Natural killer cell (primary cell): ENCODE measurements around the gene BYSL. TPM values are rescaled to one million over a fixed set of nuclear protein-coding genes. Genes with fewer than 3 reads are reported as not detected.

Experiments
- ATAC-seq, 3 donors: fragments of 150-1000 bp in 2 of 3; fragments of 200-7000 bp in 1 of 3; cut with Tn5 transposase; 1 replicate in 1 of 3; 2 replicates in 2 of 3; pipeline ENCODE4 v1.10.0; 2021; ENCODE audit warnings: mild to moderate bottlenecking in 2 of 3, moderate library complexity in 2 of 3
- DNase-seq, 2 donors: peaks; one replicate each; pipeline versions ENCODE4 v3.0.0 to v3.0.0-alpha.2; 2013 to 2021; ENCODE audit warnings: mixed read lengths in 1 of 2
- H3K27ac ChIP-seq: one replicate; pipeline ENCODE4 v1.5.1; 2013; ENCODE audit warnings: mild to moderate bottlenecking, low read length
- H3K27me3 ChIP-seq: one replicate; pipeline ENCODE4 v1.6.1; 2013; ENCODE audit warnings: low read length; ENCODE audit not compliant: control insufficient read depth, insufficient read depth
- H3K36me3 ChIP-seq: one replicate; pipeline ENCODE4 v1.6.1; 2013; ENCODE audit warnings: low read length; ENCODE audit not compliant: control insufficient read depth, insufficient read depth
- H3K4me1 ChIP-seq: one replicate; pipeline ENCODE4 v1.6.1; 2013; ENCODE audit warnings: low read length; ENCODE audit not compliant: control insufficient read depth, insufficient read depth
- H3K4me3 ChIP-seq: one replicate; pipeline ENCODE4 v1.5.1; 2013; ENCODE audit warnings: low read length
- H3K9me3 ChIP-seq: one replicate; pipeline ENCODE4 v1.6.1; 2013; ENCODE audit warnings: low read length; ENCODE audit not compliant: control insufficient read depth, insufficient read depth
- H3K27ac Mint-ChIP-seq, 2 donors: one replicate each; pipeline ENCODE4 v1.8.0; 2022; ENCODE audit warnings: mild to moderate bottlenecking in 2 of 2, mixed read lengths in 2 of 2, moderate library complexity in 1 of 2
- H3K27me3 Mint-ChIP-seq, 2 donors: one replicate each; pipeline ENCODE4 v1.8.0; 2022; ENCODE audit warnings: low read depth in 2 of 2, mixed read lengths in 2 of 2
- H3K36me3 Mint-ChIP-seq: one replicate; pipeline ENCODE4 v1.8.0; 2022; ENCODE audit warnings: mixed read lengths
- H3K4me1 Mint-ChIP-seq, 2 donors: one replicate each; pipeline ENCODE4 v1.8.0; 2022; ENCODE audit warnings: mixed read lengths in 2 of 2
- H3K4me3 Mint-ChIP-seq: one replicate; pipeline ENCODE4 v1.8.0; 2022; ENCODE audit warnings: mild to moderate bottlenecking, moderate library complexity, mixed read lengths
- H3K9me3 Mint-ChIP-seq, 2 donors: one replicate each; pipeline ENCODE4 v1.8.0; 2022; ENCODE audit warnings: mixed read lengths in 2 of 2
- WGBS: methylation state at CpG from one replicate; pipeline ENCODE4 v1.1.7; 2013; ENCODE audit warnings: missing lambda C conversion rate; ENCODE audit not compliant: insufficient coverage; 5-methylcytosine and 5-hydroxymethylcytosine counted together
- intact Hi-C: fragments of 100-400 bp; cut with micrococcal nuclease; formaldehyde crosslinking; loops from one replicate; pipeline ENCODE4 v1.14.2; 2022
- total RNA-seq, 4 donors: library from RNA; stranded (reverse); fragments of 120-200 nt in 1 of 4; gene quantifications; one replicate each; pipeline versions ENCODE4 v1.2.3 to v1.2.4, GENCODE V29; 2013 to 2022
- TF ChIP-seq, protein P1 (sequence below): fragments of 200-600 bp; IDR thresholded peaks from one replicate; pipeline ENCODE4 v1.8.0; 2022; ENCODE audit warnings: antibody characterized with exemption

The BYSL gene
- total RNA-seq, 3 donors from 2014 or later (not counting 1 experiment from before 2014, with no cell fraction given) = 5.4 to 11.6 (median 5.7) TPM

DNA sequence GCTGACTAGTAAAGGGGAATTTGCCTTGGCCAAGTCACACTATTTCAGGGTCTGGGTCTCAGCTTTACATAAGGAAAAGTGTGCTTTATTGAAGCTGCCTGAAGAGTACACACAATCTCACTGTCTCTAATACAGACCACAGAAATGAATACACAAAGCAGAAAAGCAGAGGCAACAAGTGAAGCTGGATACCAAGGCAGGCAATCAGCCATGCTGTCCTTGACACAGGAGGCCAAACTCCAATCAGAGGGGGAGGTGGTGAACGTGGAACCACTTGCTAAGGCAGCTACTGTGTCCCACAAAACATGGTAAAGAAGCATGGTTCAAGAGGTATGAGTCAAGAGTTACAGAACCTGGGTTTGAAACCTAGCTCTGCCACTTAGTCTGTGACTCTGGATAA, 42.1 kb downstream of the BYSL start:
- H3K27me3 ChIP-seq = no peaks in the 10 kb centered on the region
- Mint-ChIP-seq H3K36me3 (no peaks in the 10 kb centered on the region), H3K27ac (peak overlapping the region; percentile 1 to 39), H3K27me3 (no peaks in the 10 kb centered on the region), H3K4me1 (peaks cover 75 to 83% of the 10 kb centered on the region in 2 donors), H3K9me3 (no peaks in the 10 kb centered on the region), H3K4me3 (peak overlapping the region; percentile 11)
- no peaks in the 10 kb centered on the region for H3K9me3 ChIP-seq
- peaks cover 17% of the 10 kb centered on the region for H3K36me3 ChIP-seq
- WGBS = 67% methylated on average over 1 of the region's 1 CpG
- no peak overlapping the region for H3K4me3 ChIP-seq
- DNase-seq (no peak), ATAC-seq (no peak)
- TF ChIP-seq, protein P1, sequence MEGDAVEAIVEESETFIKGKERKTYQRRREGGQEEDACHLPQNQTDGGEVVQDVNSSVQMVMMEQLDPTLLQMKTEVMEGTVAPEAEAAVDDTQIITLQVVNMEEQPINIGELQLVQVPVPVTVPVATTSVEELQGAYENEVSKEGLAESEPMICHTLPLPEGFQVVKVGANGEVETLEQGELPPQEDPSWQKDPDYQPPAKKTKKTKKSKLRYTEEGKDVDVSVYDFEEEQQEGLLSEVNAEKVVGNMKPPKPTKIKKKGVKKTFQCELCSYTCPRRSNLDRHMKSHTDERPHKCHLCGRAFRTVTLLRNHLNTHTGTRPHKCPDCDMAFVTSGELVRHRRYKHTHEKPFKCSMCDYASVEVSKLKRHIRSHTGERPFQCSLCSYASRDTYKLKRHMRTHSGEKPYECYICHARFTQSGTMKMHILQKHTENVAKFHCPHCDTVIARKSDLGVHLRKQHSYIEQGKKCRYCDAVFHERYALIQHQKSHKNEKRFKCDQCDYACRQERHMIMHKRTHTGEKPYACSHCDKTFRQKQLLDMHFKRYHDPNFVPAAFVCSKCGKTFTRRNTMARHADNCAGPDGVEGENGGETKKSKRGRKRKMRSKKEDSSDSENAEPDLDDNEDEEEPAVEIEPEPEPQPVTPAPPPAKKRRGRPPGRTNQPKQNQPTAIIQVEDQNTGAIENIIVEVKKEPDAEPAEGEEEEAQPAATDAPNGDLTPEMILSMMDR = no peak
- peak overlapping the region; percentile 15 for H3K27ac ChIP-seq
- peaks cover 68% of the 10 kb centered on the region for H3K4me1 ChIP-seq
- intact Hi-C loops = no loop called here

DNA sequence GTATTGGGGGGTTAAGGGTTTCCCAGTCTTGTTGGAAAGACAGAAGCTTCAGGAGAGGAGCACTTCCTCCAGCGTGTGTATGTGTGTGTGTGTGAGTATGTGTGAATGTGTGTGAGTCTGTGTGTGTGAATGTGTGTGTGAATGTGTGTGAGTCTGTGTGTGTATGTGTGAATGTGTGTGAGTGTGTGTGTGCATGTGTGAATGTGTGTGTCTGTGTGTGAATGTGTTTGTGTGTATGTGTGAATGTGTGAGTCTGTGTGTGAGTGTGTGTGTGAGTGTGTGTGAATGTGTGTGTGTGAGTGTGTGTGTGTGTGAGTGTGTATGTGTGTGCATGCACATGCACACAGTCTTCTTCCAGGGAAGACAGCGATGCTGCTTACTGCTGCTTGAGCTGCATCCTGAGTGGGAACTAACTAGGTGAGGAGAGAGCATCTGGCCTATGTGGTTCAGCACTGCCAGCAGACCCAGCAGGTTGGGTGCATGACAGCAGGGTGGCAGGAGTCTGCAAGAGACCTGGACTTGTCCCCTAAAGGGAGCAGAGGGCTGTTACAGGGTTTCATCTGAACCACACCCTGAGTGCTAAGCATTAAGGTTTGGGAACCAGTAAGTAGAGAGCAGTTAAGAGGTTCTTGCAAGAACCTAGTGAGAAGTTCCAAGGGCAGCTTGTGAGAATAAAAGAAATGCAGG, 43.0 kb downstream of the BYSL start:
- H3K9me3 ChIP-seq = no peaks in the 10 kb centered on the region
- H3K4me1 ChIP-seq = peaks cover 66% of the 10 kb centered on the region
- Mint-ChIP-seq H3K4me1 (peaks cover 70 to 79% of the 10 kb centered on the region in 2 donors), H3K27ac (peak overlapping the region; percentile 1 to 39), H3K36me3 (no peaks in the 10 kb centered on the region), H3K9me3 (no peaks in the 10 kb centered on the region), H3K4me3 (no peak overlapping the region), H3K27me3 (no peaks in the 10 kb centered on the region)
- no peak overlapping the region for H3K4me3 ChIP-seq
- peaks cover 17% of the 10 kb centered on the region for H3K36me3 ChIP-seq
- no peaks in the 10 kb centered on the region for H3K27me3 ChIP-seq
- DNase-seq (no peak), ATAC-seq (peak in 2 of 3 donors; percentile 30 to 40)
- intact Hi-C loops = no loop called here
- 76% methylated on average over 2 of the region's 2 CpGs for WGBS
- no peak overlapping the region for H3K27ac ChIP-seq
- TF ChIP-seq, protein P1 = no peak

DNA sequence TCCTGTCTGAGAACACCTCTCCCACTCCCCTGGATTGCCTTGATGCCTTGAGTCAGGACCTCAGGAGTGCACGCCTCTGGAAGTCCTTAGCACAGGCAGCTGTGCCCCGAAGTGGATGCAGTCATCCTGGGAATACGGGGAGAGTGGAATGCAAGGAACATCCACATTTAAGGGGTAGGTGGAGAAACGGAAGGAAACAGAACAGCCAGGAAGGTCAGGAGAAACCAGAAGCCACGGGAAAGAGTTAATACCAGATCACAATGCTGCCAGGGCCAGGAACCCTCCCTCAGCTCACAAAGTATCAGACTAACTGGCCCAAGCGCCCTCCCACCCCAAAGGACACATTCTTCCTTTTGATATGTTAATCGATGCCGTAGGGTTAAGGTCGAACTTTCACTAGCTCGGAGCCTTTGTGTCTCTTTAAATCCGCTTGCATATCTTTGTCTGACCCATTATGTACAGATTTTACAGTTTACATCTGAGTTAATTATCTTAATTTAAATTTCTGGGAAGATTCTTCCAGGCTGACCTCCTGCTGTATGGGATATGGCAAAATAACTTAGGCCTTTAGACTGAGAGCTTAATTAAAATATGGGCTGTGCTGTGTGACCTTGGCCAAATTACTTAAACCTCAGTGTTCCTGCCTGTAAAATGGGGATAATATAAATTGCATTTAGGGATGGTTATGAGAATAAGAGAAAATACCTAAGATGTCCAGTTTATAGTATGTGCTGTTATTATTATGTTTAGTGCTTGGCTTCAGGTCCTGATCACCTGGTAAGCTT, 44.3 kb downstream of the BYSL start:
- Histone ChIP-seq H3K27me3 (no peaks in the 10 kb centered on the region), H3K27ac (no peak overlapping the region), H3K36me3 (peaks cover 17% of the 10 kb centered on the region), H3K4me1 (peaks cover 69% of the 10 kb centered on the region), H3K9me3 (no peaks in the 10 kb centered on the region), H3K4me3 (no peak overlapping the region)
- TF ChIP-seq, protein P1 = no peak
- Mint-ChIP-seq H3K27me3 (no peaks in the 10 kb centered on the region), H3K27ac (peak overlapping the region; percentile 37 to 55), H3K9me3 (no peaks in the 10 kb centered on the region), H3K36me3 (no peaks in the 10 kb centered on the region), H3K4me1 (peaks cover 70 to 82% of the 10 kb centered on the region in 2 donors), H3K4me3 (no peak overlapping the region)
- intact Hi-C loops = no loop called here
- no peak for DNase-seq
- 91% methylated on average over 11 of the region's 11 CpGs for WGBS
- ATAC-seq = no peak
